Naive thymus-derived CD8-positive, alpha-beta T cell (primary cell): ENCODE measurements around the gene RHOB. TPM values are rescaled to one million over a fixed set of nuclear protein-coding genes. Genes with fewer than 3 reads are reported as not detected.
A peak's percentile ranks its signal among the peaks of the same experiment; 100 is the strongest.
"Not testable (repeated sequence)": the region's sequence is repeated elsewhere in the genome, so short reads cannot be mapped to it uniquely, and the experiment has no call there.

ENCODE experiments used
- ATAC-seq, 2 donors: fragments of 150-1000 bp; cut with Tn5 transposase in 1 of 2; sonication (Bioruptor Pico), chemical (Tn5 transposase) in 1 of 2; 1 replicate in 1 of 2; 2 replicates in 1 of 2; pipeline ENCODE4 v1.10.0; 2021; ENCODE audit warnings: mild to moderate bottlenecking in 2 of 2, moderate library complexity in 2 of 2
- POLR2A ChIA-PET: fragments of 350-600 bp; sonication (Branson Sonifier 250); formaldehyde crosslinking; loops from one replicate; lab custom pipeline; 2021; ENCODE audit warnings: antibody characterized with exemption; lab: Charles Lee
- DNase-seq, 10 donors: peaks; one replicate each; pipeline versions ENCODE4 v3.0.0 to v3.0.0-alpha.2; 2020 to 2022
- H3K27ac Mint-ChIP-seq, 10 donors: one replicate each; pipeline ENCODE4 v1.8.0; 2020 to 2022; ENCODE audit warnings: mild to moderate bottlenecking in 10 of 10, mixed read lengths in 10 of 10, moderate library complexity in 4 of 10, inconsistent platforms in 1 of 10
- H3K27me3 Mint-ChIP-seq, 5 donors: one replicate each; pipeline ENCODE4 v1.8.0; 2021 to 2022; ENCODE audit warnings: mixed read lengths in 5 of 5
- H3K36me3 Mint-ChIP-seq, 3 donors: one replicate each; pipeline ENCODE4 v1.8.0; 2020 to 2022; ENCODE audit warnings: mixed read lengths in 3 of 3, mild to moderate bottlenecking in 2 of 3, inconsistent platforms in 1 of 3
- H3K4me1 Mint-ChIP-seq, 4 donors: one replicate each; pipeline ENCODE4 v1.8.0; 2021 to 2022; ENCODE audit warnings: mixed read lengths in 4 of 4
- H3K4me3 Mint-ChIP-seq, 10 donors: one replicate each; pipeline ENCODE4 v1.8.0; 2020 to 2022; ENCODE audit warnings: mild to moderate bottlenecking in 10 of 10, mixed read lengths in 10 of 10, moderate library complexity in 6 of 10, inconsistent platforms in 1 of 10
- H3K9me3 Mint-ChIP-seq, 9 donors: one replicate each; pipeline ENCODE4 v1.8.0; 2020 to 2022; ENCODE audit warnings: mixed read lengths in 9 of 9, mild to moderate bottlenecking in 3 of 9, inconsistent platforms in 1 of 9, moderate library complexity in 1 of 9
- polyA plus RNA-seq, 3 donors: library from polyadenylated mRNA; unstranded; fragments of 300-500 nt; fragmentation: Illumina TruSeq; gene quantifications; one replicate each; pipeline ENCODE4 v1.2.3, GENCODE V29; 2021
- total RNA-seq, 8 experiments: library from RNA in 2 of 8; stranded (reverse) in 2 of 8; gene quantifications; one replicate each; pipeline ENCODE4 v1.2.3 and lab custom pipeline; 2021 to 2026

The RHOB gene
- total and polyA plus RNA-seq, 5 experiments from 2014 or later, result 1.3 to 21.5 (median 2.0) TPM

GRCh38 chr2:20414806-20415205 is 32.1 kb upstream of the RHOB start:
- peaks cover 0 to 9% (median 4%) of the 10 kb centered on the region in 5 donors for H3K27me3 Mint-ChIP-seq
- no peak overlapping the region for H3K27ac Mint-ChIP-seq
- no peak overlapping the region for H3K4me3 Mint-ChIP-seq
- POLR2A ChIA-PET, result no interaction called here
- DNase-seq (no peak), ATAC-seq (no peak)
- peaks cover 2 to 20% (median 5%) of the 10 kb centered on the region in 9 donors for H3K9me3 Mint-ChIP-seq
- peaks cover 0 to 10% (median 2%) of the 10 kb centered on the region in 4 donors for H3K4me1 Mint-ChIP-seq
- H3K36me3 Mint-ChIP-seq, result peaks cover 0 to 5% (median 4%) of the 10 kb centered on the region in 3 donors

- POLR2A ChIA-PET, result no interaction called here
- H3K27ac Mint-ChIP-seq, result peak overlapping the region in 1 of 10 donors; percentile 37
- no peak for ATAC-seq
- peaks cover 0 to 12% (median 2%) of the 10 kb centered on the region in 4 donors for H3K4me1 Mint-ChIP-seq
- no peak for DNase-seq
- H3K4me3 Mint-ChIP-seq, result no peak overlapping the region
- peaks cover 0 to 9% (median 2%) of the 10 kb centered on the region in 5 donors for H3K27me3 Mint-ChIP-seq
- H3K9me3 Mint-ChIP-seq, result peaks cover 0 to 16% (median 0%) of the 10 kb centered on the region in 9 donors
- H3K36me3 Mint-ChIP-seq, result peaks cover 0 to 2% (median 0%) of the 10 kb centered on the region in 3 donors
Observed at GRCh38 chr2:20415511-20415918, 31.4 kb upstream of the RHOB start.

- POLR2A ChIA-PET, result no interaction called here
- H3K27ac Mint-ChIP-seq, result no peak overlapping the region
- no peak for ATAC-seq
Observed at GRCh38 chr2:20416723-20417122, 30.2 kb upstream of the RHOB start.

GRCh38 chr2:20417230-20417821 is 29.5 kb upstream of the RHOB start:
- POLR2A ChIA-PET, DNase-seq, H3K27me3 Mint-ChIP-seq, H3K4me3 Mint-ChIP-seq, H3K4me1 Mint-ChIP-seq, H3K36me3 Mint-ChIP-seq, H3K27ac Mint-ChIP-seq, ATAC-seq: not testable (repeated sequence)
- H3K9me3 Mint-ChIP-seq, result peaks cover 0 to 16% (median 0%) of the 10 kb centered on the region in 9 donors

More at GRCh38 chr2:20416723-20417122, 30.2 kb upstream of the RHOB start:
- Mint-ChIP-seq H3K27me3 (peaks cover 0 to 8% (median 2%) of the 10 kb centered on the region in 5 donors), H3K4me1 (peaks cover 0 to 9% (median under 1%) of the 10 kb centered on the region in 4 donors), H3K9me3 (peaks cover 0 to 16% (median 0%) of the 10 kb centered on the region in 9 donors), H3K4me3 (no peak overlapping the region), H3K36me3 (peaks cover 0 to 2% (median 0%) of the 10 kb centered on the region in 3 donors)
- no peak for DNase-seq

GRCh38 chr2:20418519-20418918 is 28.4 kb upstream of the RHOB start:
- peaks cover 0 to 6% (median 0%) of the 10 kb centered on the region in 9 donors for H3K9me3 Mint-ChIP-seq
- no peak overlapping the region for H3K27ac Mint-ChIP-seq

GRCh38 chr2:20419007-20419576 is 27.8 kb upstream of the RHOB start:
- Mint-ChIP-seq H3K9me3 (peaks cover 0 to 2% (median 0%) of the 10 kb centered on the region in 9 donors), H3K27me3 (peaks cover 0 to 7% (median 2%) of the 10 kb centered on the region in 5 donors), H3K36me3 (peaks cover 0 to 2% (median 0%) of the 10 kb centered on the region in 3 donors), H3K4me3 (no peak overlapping the region), H3K4me1 (peaks cover 4 to 22% (median 7%) of the 10 kb centered on the region in 4 donors), H3K27ac (no peak overlapping the region)
- ATAC-seq, result no peak
- DNase-seq, result no peak
- POLR2A ChIA-PET, result no interaction called here

More at GRCh38 chr2:20418519-20418918, 28.4 kb upstream of the RHOB start:
- ATAC-seq, result no peak
- DNase-seq, result no peak
- H3K36me3 Mint-ChIP-seq, result peaks cover 0 to 2% (median 0%) of the 10 kb centered on the region in 3 donors
- POLR2A ChIA-PET, result no interaction called here
- no peak overlapping the region for H3K4me3 Mint-ChIP-seq
- H3K4me1 Mint-ChIP-seq, result peaks cover 0 to 16% (median 4%) of the 10 kb centered on the region in 4 donors
- peaks cover 0 to 7% (median 2%) of the 10 kb centered on the region in 5 donors for H3K27me3 Mint-ChIP-seq

- POLR2A ChIA-PET, result no interaction called here
- H3K27me3 Mint-ChIP-seq, result peaks cover 0 to 7% (median 2%) of the 10 kb centered on the region in 5 donors
- H3K4me1 Mint-ChIP-seq, result peaks cover 7 to 29% (median 11%) of the 10 kb centered on the region in 4 donors
- DNase-seq (no peak), ATAC-seq (no peak)
- H3K27ac Mint-ChIP-seq, result peak overlapping the region in 1 of 10 donors; percentile 75
- H3K4me3 Mint-ChIP-seq, result no peak overlapping the region
- H3K9me3 Mint-ChIP-seq, result no peaks in the 10 kb centered on the region
- peaks cover 0 to 2% (median 0%) of the 10 kb centered on the region in 3 donors for H3K36me3 Mint-ChIP-seq
Observed at GRCh38 chr2:20419752-20420151, 27.1 kb upstream of the RHOB start.

- ATAC-seq (no peak), DNase-seq (no peak)
- no peak overlapping the region for H3K4me3 Mint-ChIP-seq
- peaks cover 0 to 7% (median 0%) of the 10 kb centered on the region in 5 donors for H3K27me3 Mint-ChIP-seq
- POLR2A ChIA-PET, result no interaction called here
- H3K4me1 Mint-ChIP-seq, result peaks cover 13 to 42% (median 23%) of the 10 kb centered on the region in 4 donors
- H3K9me3 Mint-ChIP-seq, result no peaks in the 10 kb centered on the region
- H3K36me3 Mint-ChIP-seq, result peaks cover 0 to 2% (median 0%) of the 10 kb centered on the region in 3 donors
- H3K27ac Mint-ChIP-seq, result no peak overlapping the region
Observed at GRCh38 chr2:20421336-20421987, 25.4 kb upstream of the RHOB start.

- no peak overlapping the region for H3K4me3 Mint-ChIP-seq
- ATAC-seq, result no peak
- DNase-seq, result no peak
- H3K4me1 Mint-ChIP-seq, result peaks cover 13 to 46% (median 23%) of the 10 kb centered on the region in 4 donors
- H3K9me3 Mint-ChIP-seq, result no peaks in the 10 kb centered on the region
- POLR2A ChIA-PET, result interaction anchor here (0.6 kb wide), 1 partner anchor 325 kb away, joined by 3 read pairs; no protein-coding TSS in a partner anchor
- peaks cover 0 to 2% (median 0%) of the 10 kb centered on the region in 3 donors for H3K36me3 Mint-ChIP-seq
- peaks cover 0 to 7% (median 0%) of the 10 kb centered on the region in 5 donors for H3K27me3 Mint-ChIP-seq
- H3K27ac Mint-ChIP-seq, result no peak overlapping the region
Observed at GRCh38 chr2:20421988-20422370, 24.9 kb upstream of the RHOB start.

- Mint-ChIP-seq H3K9me3 (no peaks in the 10 kb centered on the region), H3K27ac (peak overlapping the region in 1 of 10 donors; percentile 71), H3K4me3 (no peak overlapping the region), H3K4me1 (peaks cover 13 to 47% (median 23%) of the 10 kb centered on the region in 4 donors), H3K36me3 (no peaks in the 10 kb centered on the region), H3K27me3 (peaks cover 0 to 7% (median 0%) of the 10 kb centered on the region in 5 donors)
- POLR2A ChIA-PET, result interaction anchor here (0.6 kb wide), 1 partner anchor 326 kb away, joined by 3 read pairs; no protein-coding TSS in a partner anchor
- ATAC-seq, result no peak
- no peak for DNase-seq
Observed at GRCh38 chr2:20422402-20423271, 24.2 kb upstream of the RHOB start.

- POLR2A ChIA-PET, result interaction anchor here (1.0 kb wide), 1 partner anchor 20 kb away, joined by 3 read pairs; no protein-coding TSS in a partner anchor
- H3K36me3 Mint-ChIP-seq, result no peaks in the 10 kb centered on the region
- DNase-seq, result no peak
- peak overlapping the region in 1 of 10 donors; percentile 2 for H3K4me3 Mint-ChIP-seq
- no peaks in the 10 kb centered on the region for H3K9me3 Mint-ChIP-seq
- H3K4me1 Mint-ChIP-seq, result peaks cover 13 to 48% (median 23%) of the 10 kb centered on the region in 4 donors
- ATAC-seq, result no peak
- H3K27me3 Mint-ChIP-seq, result peaks cover 0 to 5% (median 0%) of the 10 kb centered on the region in 5 donors
- peak overlapping the region in 2 of 10 donors; percentile 10 to 71 for H3K27ac Mint-ChIP-seq
Observed at GRCh38 chr2:20423359-20423758, 23.5 kb upstream of the RHOB start.
